A549 treated with RU486 at 1 μM for 4 hours (cell line): ENCODE data around the gene ATF6. TPM values are rescaled to one million over a fixed set of nuclear protein-coding genes. Genes with fewer than 3 reads are reported as not detected.

Experiments used
- total RNA-seq: library from RNA; stranded (reverse); fragments of 200-300 nt; extraction: Qiagen RNA extraction; gene quantifications from 5 replicates; pipeline ENCODE4 v1.2.3, GENCODE V29; 2022; ENCODE audit warnings: low read depth

ATF6 gene
- 12.0 to 13.4 TPM (median 12.6 TPM) in 5 replicates for total RNA-seq

GRCh38 chr1:161766102-161766981 lies at the start of gene ATF6:
Gene ATF6, plus strand, starts transcription at chr1:161766320. Its CDS starts 41 bp downstream, at chr1:161766361.

GRCh38 chr1:161720956-161721737 lies 45.0 kb upstream of the ATF6 start, which contains the start of gene FCRLB:
Gene FCRLB, plus strand, starts transcription at chr1:161721544. Its CDS starts 1,129 bp downstream, at chr1:161722673.

GRCh38 chr1:161749509-161750407 lies 16.4 kb upstream of the ATF6 start, which contains the start of gene DUSP12:
Gene DUSP12, plus strand, starts transcription at chr1:161749786. Its CDS starts 16 bp downstream, at chr1:161749802.

Other genes starting within 250 kb of the ATF6 start
- 1.3 to 8.1 TPM (median 2.0 TPM) in 5 replicates for gene HSPA6, start 241.8 kb upstream of the ATF6 start, total RNA-seq
- not detected in 5 replicates for gene FCGR3A, start 216.5 kb upstream of the ATF6 start, total RNA-seq
- not detected in 5 replicates for gene FCGR3B, start 135.1 kb upstream of the ATF6 start, total RNA-seq
- gene FCGR2B, start 103.2 kb upstream of the ATF6 start, total RNA-seq: not detected in 5 replicates
- gene FCRLA, start 59.1 kb upstream of the ATF6 start, total RNA-seq: not detected in 5 replicates
- 1.5 to 2.3 TPM (median 2.0 TPM) in 5 replicates for gene FCRLB, start 44.8 kb upstream of the ATF6 start, total RNA-seq
- gene DUSP12, start 16.5 kb upstream of the ATF6 start, total RNA-seq: 38.0 to 55.3 TPM (median 48.3 TPM) in 5 replicates